Loucy (cell line): ENCODE data around the gene ARHGAP26.

Experiments
- H2AFZ ChIP-seq: fragments of 200-600 bp; sonication (generic); 2 replicates; pipeline ENCODE4 v1.6.0; 2016; ENCODE audit warnings: antibody characterized with exemption, mild to moderate bottlenecking, low read length, moderate library complexity
- H3F3A ChIP-seq: fragments of 200-600 bp; 2 replicates; pipeline ENCODE4 v1.6.0; 2016; ENCODE audit warnings: antibody characterized with exemption, low read depth, mild to moderate bottlenecking
- H3K27me3 ChIP-seq: fragments of 200-600 bp; sonication (generic); 2 replicates; pipeline ENCODE4 v1.6.1; 2014; ENCODE audit warnings: low read length, mild to moderate bottlenecking; ENCODE audit not compliant: insufficient read depth, poor library complexity, severe bottlenecking
- H3K36me3 ChIP-seq: fragments of 200-600 bp; sonication (generic); 2 replicates; pipeline ENCODE4 v1.6.1; 2016; ENCODE audit warnings: low read length; ENCODE audit not compliant: insufficient read depth
- H3K4me1 ChIP-seq: fragments of 200-600 bp; sonication (generic); 2 replicates; pipeline ENCODE4 v1.5.1; 2014; ENCODE audit warnings: low read length, mild to moderate bottlenecking; ENCODE audit not compliant: insufficient read depth, poor library complexity, severe bottlenecking
- H3K4me2 ChIP-seq: fragments of 200-600 bp; sonication (generic); 2 replicates; pipeline ENCODE4 v1.6.0; 2014; ENCODE audit warnings: antibody characterized with exemption, low read length, low read depth, mild to moderate bottlenecking; ENCODE audit not compliant: poor library complexity, severe bottlenecking
- H3K4me3 ChIP-seq: fragments of 200-600 bp; sonication (generic); 2 replicates; pipeline ENCODE4 v1.5.1; 2014; ENCODE audit warnings: low read length, mild to moderate bottlenecking, mixed read lengths; ENCODE audit not compliant: poor library complexity, severe bottlenecking
- H3K79me2 ChIP-seq: fragments of 200-600 bp; sonication (generic); 2 replicates; pipeline ENCODE4 v1.6.1; 2014; ENCODE audit warnings: low read length; ENCODE audit not compliant: insufficient read depth
- H3K9ac ChIP-seq: fragments of 200-600 bp; sonication (generic); 2 replicates; pipeline ENCODE4 v1.6.0; 2014; ENCODE audit warnings: mild to moderate bottlenecking, low read depth, low read length, moderate library complexity; ENCODE audit not compliant: poor library complexity, severe bottlenecking
- H3K9me2 ChIP-seq: fragments of 200-600 bp; sonication (generic); replicated peaks from 2 replicates; pipeline ENCODE4 v1.6.1; 2016; ENCODE audit warnings: low read depth, low read length, mixed read lengths
- H3K9me3 ChIP-seq: fragments of 200-600 bp; sonication (generic); 2 replicates; pipeline ENCODE4 v1.6.1; 2014; ENCODE audit warnings: mild to moderate bottlenecking, antibody characterized with exemption, low read length, low read depth; ENCODE audit not compliant: insufficient read depth
- H4K20me1 ChIP-seq: fragments of 200-600 bp; sonication (generic); 2 replicates; pipeline ENCODE4 v1.6.0; 2014; ENCODE audit warnings: antibody characterized with exemption, low read length, mild to moderate bottlenecking; ENCODE audit not compliant: insufficient read depth, poor library complexity, severe bottlenecking
- CTCF ChIP-seq: fragments of 200-600 bp; sonication (generic); conservative IDR thresholded peaks from 2 replicates; pipeline ENCODE4 v1.5.1; 2014; ENCODE audit warnings: mild to moderate bottlenecking, antibody characterized with exemption, low read length
- EZH2phosphoT487 ChIP-seq: fragments of 200-600 bp; IDR thresholded peaks from 2 replicates; pipeline ENCODE4 v1.6.1; 2018; ENCODE audit warnings: antibody characterized with exemption, mild to moderate bottlenecking, moderate library complexity, borderline replicate concordance

Gene ARHGAP26

GRCh38 chr5:143084407-143084806 is 314.2 kb downstream of the ARHGAP26 start:
- no peak overlapping the region for H3K4me2 ChIP-seq
- no peaks in the 10 kb centered on the region for H3K79me2 ChIP-seq
- no peaks in the 10 kb centered on the region for H3K27me3 ChIP-seq
- no peak overlapping the region for H3K4me3 ChIP-seq
- H3K9me3 ChIP-seq, result no peaks in the 10 kb centered on the region
- H3K4me1 ChIP-seq, result no peaks in the 10 kb centered on the region
- H3K9me2 ChIP-seq, result no peaks in the 10 kb centered on the region
- no peaks in the 10 kb centered on the region for H3F3A ChIP-seq
- no peaks in the 10 kb centered on the region for H4K20me1 ChIP-seq
- H2AFZ ChIP-seq, result no peak overlapping the region
- no peaks in the 10 kb centered on the region for H3K36me3 ChIP-seq
- H3K9ac ChIP-seq, result no peak overlapping the region
- no peak for TF ChIP-seq EZH2phosphoT487
- no peak for TF ChIP-seq CTCF

- no peaks in the 10 kb centered on the region for H3K79me2 ChIP-seq
- no peaks in the 10 kb centered on the region for H3K36me3 ChIP-seq
- no peak overlapping the region for H2AFZ ChIP-seq
- no peaks in the 10 kb centered on the region for H3K4me1 ChIP-seq
- no peaks in the 10 kb centered on the region for H4K20me1 ChIP-seq
- H3K9me2 ChIP-seq, result no peaks in the 10 kb centered on the region
- TF ChIP-seq EZH2phosphoT487, result no peak
- TF ChIP-seq CTCF, result no peak
- H3K27me3 ChIP-seq, result no peaks in the 10 kb centered on the region
- no peak overlapping the region for H3K4me3 ChIP-seq
- H3K4me2 ChIP-seq, result no peak overlapping the region
- no peak overlapping the region for H3K9ac ChIP-seq
- no peaks in the 10 kb centered on the region for H3F3A ChIP-seq
- H3K9me3 ChIP-seq, result no peaks in the 10 kb centered on the region
Measured at GRCh38 chr5:143085319-143085917, 315.2 kb downstream of the ARHGAP26 start.

GRCh38 chr5:143086546-143086907 is 316.4 kb downstream of the ARHGAP26 start:
- Histone ChIP-seq H2AFZ (no peak overlapping the region), H3K4me1 (no peaks in the 10 kb centered on the region), H3K9me3 (no peaks in the 10 kb centered on the region), H3K9ac (no peak overlapping the region), H3K36me3 (no peaks in the 10 kb centered on the region), H3K27me3 (no peaks in the 10 kb centered on the region), H3F3A (no peaks in the 10 kb centered on the region), H3K79me2 (no peaks in the 10 kb centered on the region), H3K9me2 (no peaks in the 10 kb centered on the region), H3K4me3 (no peak overlapping the region), H4K20me1 (no peaks in the 10 kb centered on the region), H3K4me2 (no peak overlapping the region)
- no peak for TF ChIP-seq EZH2phosphoT487
- no peak for TF ChIP-seq CTCF
